B cell (primary cell): ENCODE measurements around the gene PDE10A. TPM values are rescaled to one million over a fixed set of nuclear protein-coding genes. Genes with fewer than 3 reads are reported as not detected.

Experiments
- ATAC-seq: fragments of 200-7000 bp; cut with Tn5 transposase; one replicate; pipeline ENCODE4 v1.10.0; 2021; ENCODE audit warnings: low read depth, mild to moderate bottlenecking, moderate number of reproducible peaks, moderate library complexity
- CTCF ChIA-PET: fragments of 350-600 bp; sonication (Branson Sonifier 250); formaldehyde crosslinking; loops from one replicate; lab custom pipeline; 2021; ENCODE audit warnings: antibody characterized with exemption, inconsistent platforms; lab: Charles Lee
- POLR2A ChIA-PET: fragments of 350-600 bp; sonication (Branson Sonifier 250); formaldehyde crosslinking; loops from one replicate; lab custom pipeline; 2021; ENCODE audit warnings: antibody characterized with exemption; lab: Charles Lee
- DNase-seq: peaks from one replicate; pipeline ENCODE4 v3.0.0; 2013
- H2AFZ ChIP-seq: 2 replicates; pipeline ENCODE4 v1.6.1; 2012; ENCODE audit warnings: mild to moderate bottlenecking, low read depth, low read length; ENCODE audit not compliant: insufficient read depth, poor library complexity, severe bottlenecking
- H3K27ac ChIP-seq, 2 donors: 1 replicate in 1 of 2; 2 replicates in 1 of 2; pipeline ENCODE4 v1.5.1; 2012 to 2013; ENCODE audit warnings: low read length in 2 of 2, mild to moderate bottlenecking in 2 of 2, moderate library complexity in 1 of 2
- H3K27me3 ChIP-seq, 4 experiments: fragments of 200-600 bp in 1 of 4; sonication (generic) in 1 of 4; replicated peaks in 1 of 4; 1 replicate in 2 of 4; 2 replicates in 2 of 4; pipeline versions ENCODE4 v1.6.1 to v1.7.0; 2013 to 2016; ENCODE audit warnings: low read length in 3 of 4, mild to moderate bottlenecking in 2 of 4, mixed read lengths in 1 of 4, moderate library complexity in 1 of 4; ENCODE audit not compliant: insufficient read depth in 4 of 4, control insufficient read depth in 3 of 4; ENCODE audit errors: control extremely low read depth in 1 of 4
- H3K36me3 ChIP-seq, 2 experiments: replicated peaks in 1 of 2; 1 replicate in 1 of 2; 2 replicates in 1 of 2; pipeline versions ENCODE4 v1.6.1 to v1.7.1; 2013; ENCODE audit warnings: low read length in 1 of 2; ENCODE audit not compliant: insufficient read depth in 2 of 2, control insufficient read depth in 1 of 2; ENCODE audit errors: control extremely low read depth in 1 of 2, extremely low read depth in 1 of 2
- H3K4me1 ChIP-seq, 2 donors: fragments of 200-600 bp in 1 of 2; sonication (generic) in 1 of 2; 1 replicate in 1 of 2; 2 replicates in 1 of 2; pipeline versions ENCODE4 v1.5.1 to v1.6.1; 2013 to 2017; ENCODE audit warnings: low read length in 2 of 2; ENCODE audit not compliant: control insufficient read depth in 2 of 2, insufficient read depth in 2 of 2
- H3K4me2 ChIP-seq: replicated peaks from 2 replicates; pipeline ENCODE3; 2012; ENCODE audit warnings: mild to moderate bottlenecking, low read depth, low read length; ENCODE audit not compliant: poor library complexity, severe bottlenecking
- H3K4me3 ChIP-seq, 5 experiments: fragments of 200-600 bp in 1 of 5; sonication (generic) in 1 of 5; 1 replicate in 3 of 5; 2 replicates in 2 of 5; pipeline versions ENCODE4 v1.5.1 to v1.7.0; 2011 to 2016; ENCODE audit warnings: low read length in 4 of 5, mild to moderate bottlenecking in 4 of 5, low read depth in 2 of 5, control low read depth in 1 of 5, moderate library complexity in 1 of 5; ENCODE audit not compliant: insufficient read depth in 1 of 5; ENCODE audit errors: control extremely low read depth in 1 of 5, extremely low read depth in 1 of 5
- H3K79me2 ChIP-seq: fragments of 200-600 bp; sonication (generic); one replicate; pipeline ENCODE4 v1.6.0; 2016; ENCODE audit warnings: low read length; ENCODE audit not compliant: control insufficient read depth, insufficient read depth
- H3K9ac ChIP-seq: fragments of 200-600 bp; sonication (generic); 2 replicates; pipeline ENCODE4 v1.6.1; 2017; ENCODE audit warnings: mild to moderate bottlenecking, low read length, moderate library complexity
- H3K9me3 ChIP-seq, 3 donors: one replicate each; pipeline versions ENCODE4 v1.6.1 to v1.7.1; 2013; ENCODE audit warnings: low read length in 2 of 3; ENCODE audit not compliant: control insufficient read depth in 2 of 3, insufficient read depth in 1 of 3; ENCODE audit errors: control extremely low read depth in 1 of 3
- H4K20me1 ChIP-seq: 2 replicates; pipeline ENCODE4 v1.6.0; 2012; ENCODE audit warnings: mild to moderate bottlenecking, low read length; ENCODE audit not compliant: insufficient read depth, control insufficient read depth, poor library complexity, severe bottlenecking
- H3K27ac Mint-ChIP-seq: one replicate; pipeline ENCODE4 v1.8.0; 2021; ENCODE audit warnings: mixed read lengths
- H3K27me3 Mint-ChIP-seq: one replicate; pipeline ENCODE4 v1.8.0; 2021; ENCODE audit warnings: mixed read lengths
- H3K4me1 Mint-ChIP-seq: one replicate; pipeline ENCODE4 v1.8.0; 2021; ENCODE audit warnings: mixed read lengths
- H3K4me3 Mint-ChIP-seq: one replicate; pipeline ENCODE4 v1.8.0; 2021; ENCODE audit warnings: mixed read lengths
- H3K9me3 Mint-ChIP-seq: one replicate; pipeline ENCODE4 v1.8.0; 2022; ENCODE audit warnings: mixed read lengths; ENCODE audit not compliant: insufficient read depth
- CTCF ChIP-seq: fragments of 200-600 bp; IDR thresholded peaks from one replicate; pipeline ENCODE4 v1.8.0; 2022; ENCODE audit warnings: antibody characterized with exemption, mild to moderate bottlenecking
- EZH2 ChIP-seq: IDR thresholded peaks from 2 replicates; pipeline ENCODE4 v1.6.1; 2012; ENCODE audit warnings: borderline replicate concordance, low read depth, mild to moderate bottlenecking, moderate library complexity, low read length; ENCODE audit not compliant: insufficient read depth, poor library complexity, severe bottlenecking
- WGBS: methylation state at CpG from one replicate; pipeline ENCODE4 v1.1.5; 2013; ENCODE audit warnings: missing lambda C conversion rate; ENCODE audit not compliant: insufficient coverage; 5-methylcytosine and 5-hydroxymethylcytosine counted together
- intact Hi-C: fragments of 100-400 bp; cut with micrococcal nuclease; formaldehyde crosslinking; loops from one replicate; pipeline ENCODE4 v1.10.0; 2022
- polyA plus RNA-seq: library from polyadenylated mRNA; depleted of rRNA; stranded (reverse); fragments of >200 nt; gene quantifications from 2 replicates; pipeline ENCODE4 v1.2.3, GENCODE V29; 2012
- total RNA-seq, 2 donors: library from RNA; stranded (reverse); fragments of 120-200 nt in 1 of 2; gene quantifications; 1 replicate in 1 of 2; 2 replicates in 1 of 2; pipeline versions ENCODE4 v1.2.3 to v1.2.4, GENCODE V29; 2013 to 2022

The PDE10A gene
- total and polyA plus RNA-seq, 2 donors (not counting 1 experiment from before 2014, with no cell fraction given) = not detected

DNA sequence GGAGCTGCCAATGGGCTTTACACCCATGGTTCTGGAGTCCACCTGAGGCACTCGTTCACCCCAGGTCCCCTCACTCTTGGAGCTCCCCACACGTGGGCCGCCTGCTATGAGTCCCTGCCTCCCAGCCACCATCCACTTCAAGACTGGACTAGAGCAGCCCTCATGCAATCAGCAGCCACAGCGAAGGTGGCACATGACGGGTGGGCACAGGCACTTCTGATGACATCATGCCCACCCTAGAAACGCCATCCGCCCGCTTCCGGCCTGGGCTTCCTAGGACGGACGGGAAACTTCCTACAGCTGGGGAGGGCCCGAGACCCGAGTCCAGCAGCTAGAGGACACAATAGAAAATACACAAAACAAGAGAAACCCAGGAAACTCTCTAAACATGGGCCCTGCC, 85.5 kb downstream of the PDE10A start:
- WGBS = 93% methylated on average over 11 of the region's 13 CpGs
- H3K27ac Mint-ChIP-seq = no peak overlapping the region
- intact Hi-C loops = no loop called here
- Histone ChIP-seq H3K27me3 (no peaks in the 10 kb centered on the region), H3K4me1 (no peaks in the 10 kb centered on the region), H3K27ac (no peak overlapping the region), H2AFZ (no peak overlapping the region), H3K36me3 (no peaks in the 10 kb centered on the region), H3K79me2 (no peaks in the 10 kb centered on the region), H3K9me3 (peaks cover 0 to 11% (median 0%) of the 10 kb centered on the region in 3 donors), H3K4me2 (no peak overlapping the region), H4K20me1 (no peaks in the 10 kb centered on the region), H3K9ac (no peak overlapping the region), H3K4me3 (no peak overlapping the region)
- TF ChIP-seq CTCF (no peak), EZH2 (no peak)
- CTCF ChIA-PET = interaction anchor here (0.7 to 0.8 kb wide), 2 partner anchors 332 to 1001 kb away, joined by 4 to 5 read pairs; no protein-coding TSS in a partner anchor
- POLR2A ChIA-PET = no interaction called here
- H3K9me3 Mint-ChIP-seq = no peaks in the 10 kb centered on the region
- no peaks in the 10 kb centered on the region for H3K4me1 Mint-ChIP-seq
- H3K4me3 Mint-ChIP-seq = no peak overlapping the region
- no peak for ATAC-seq
- H3K27me3 Mint-ChIP-seq = no peaks in the 10 kb centered on the region
- no peak for DNase-seq

- no peak overlapping the region for H3K4me2 ChIP-seq
- intact Hi-C loops = no loop called here
Measured at GRCh38 chr6:165575158-165575549, 87.9 kb downstream of the PDE10A start.

More at GRCh38 chr6:165575158-165575549, 87.9 kb downstream of the PDE10A start:
- no peak overlapping the region for H3K4me3 ChIP-seq
- no peak for ATAC-seq
- no peaks in the 10 kb centered on the region for H3K9me3 Mint-ChIP-seq
- H3K4me1 Mint-ChIP-seq = peaks cover 3% of the 10 kb centered on the region
- no peaks in the 10 kb centered on the region for H3K27me3 ChIP-seq
- H3K36me3 ChIP-seq = no peaks in the 10 kb centered on the region
- CTCF ChIA-PET = no interaction called here
- H3K27ac Mint-ChIP-seq = no peak overlapping the region
- no peak overlapping the region for H3K27ac ChIP-seq
- H3K27me3 Mint-ChIP-seq = no peaks in the 10 kb centered on the region
- no peaks in the 10 kb centered on the region for H3K79me2 ChIP-seq
- H3K9ac ChIP-seq = no peak overlapping the region
- H2AFZ ChIP-seq = no peak overlapping the region
- no peak for TF ChIP-seq CTCF
- TF ChIP-seq EZH2 = no peak
- H4K20me1 ChIP-seq = no peaks in the 10 kb centered on the region
- peaks cover 0 to 11% (median 0%) of the 10 kb centered on the region in 3 donors for H3K9me3 ChIP-seq
- H3K4me1 ChIP-seq = no peaks in the 10 kb centered on the region
- no peak overlapping the region for H3K4me3 Mint-ChIP-seq
- no peak for DNase-seq
- WGBS = 58% methylated on average over 3 of the region's 3 CpGs
- POLR2A ChIA-PET = no interaction called here
